IPS-20b (cell line): Measurements from ENCODE around the gene EPM2A.

Experiments
- H3K27ac ChIP-seq: one replicate; pipeline ENCODE4 v1.5.1; 2013; ENCODE audit warnings: low read length
- H3K27me3 ChIP-seq: 2 replicates; pipeline ENCODE4 v1.6.1; 2013; ENCODE audit warnings: mild to moderate bottlenecking, low read length, inconsistent platforms; ENCODE audit not compliant: insufficient read depth
- H3K36me3 ChIP-seq: 2 replicates; pipeline ENCODE4 v1.6.1; 2013; ENCODE audit warnings: low read depth, mild to moderate bottlenecking, inconsistent platforms, low read length, moderate library complexity; ENCODE audit not compliant: insufficient read depth
- H3K4me1 ChIP-seq: 2 replicates; pipeline ENCODE4 v1.6.1; 2013; ENCODE audit warnings: mild to moderate bottlenecking, control low read depth, inconsistent platforms, low read length, moderate library complexity; ENCODE audit not compliant: insufficient read depth
- H3K4me3 ChIP-seq: 2 replicates; pipeline ENCODE4 v1.5.1; 2013; ENCODE audit warnings: mild to moderate bottlenecking, low read length, inconsistent platforms
- H3K9ac ChIP-seq: 2 replicates; pipeline ENCODE4 v1.6.1; 2013; ENCODE audit warnings: low read depth, mild to moderate bottlenecking, inconsistent platforms, low read length, moderate library complexity
- H3K9me3 ChIP-seq: 2 replicates; pipeline ENCODE4 v1.6.1; 2013; ENCODE audit warnings: mild to moderate bottlenecking, low read depth, low read length, inconsistent platforms; ENCODE audit not compliant: insufficient read depth

Gene EPM2A

DNA sequence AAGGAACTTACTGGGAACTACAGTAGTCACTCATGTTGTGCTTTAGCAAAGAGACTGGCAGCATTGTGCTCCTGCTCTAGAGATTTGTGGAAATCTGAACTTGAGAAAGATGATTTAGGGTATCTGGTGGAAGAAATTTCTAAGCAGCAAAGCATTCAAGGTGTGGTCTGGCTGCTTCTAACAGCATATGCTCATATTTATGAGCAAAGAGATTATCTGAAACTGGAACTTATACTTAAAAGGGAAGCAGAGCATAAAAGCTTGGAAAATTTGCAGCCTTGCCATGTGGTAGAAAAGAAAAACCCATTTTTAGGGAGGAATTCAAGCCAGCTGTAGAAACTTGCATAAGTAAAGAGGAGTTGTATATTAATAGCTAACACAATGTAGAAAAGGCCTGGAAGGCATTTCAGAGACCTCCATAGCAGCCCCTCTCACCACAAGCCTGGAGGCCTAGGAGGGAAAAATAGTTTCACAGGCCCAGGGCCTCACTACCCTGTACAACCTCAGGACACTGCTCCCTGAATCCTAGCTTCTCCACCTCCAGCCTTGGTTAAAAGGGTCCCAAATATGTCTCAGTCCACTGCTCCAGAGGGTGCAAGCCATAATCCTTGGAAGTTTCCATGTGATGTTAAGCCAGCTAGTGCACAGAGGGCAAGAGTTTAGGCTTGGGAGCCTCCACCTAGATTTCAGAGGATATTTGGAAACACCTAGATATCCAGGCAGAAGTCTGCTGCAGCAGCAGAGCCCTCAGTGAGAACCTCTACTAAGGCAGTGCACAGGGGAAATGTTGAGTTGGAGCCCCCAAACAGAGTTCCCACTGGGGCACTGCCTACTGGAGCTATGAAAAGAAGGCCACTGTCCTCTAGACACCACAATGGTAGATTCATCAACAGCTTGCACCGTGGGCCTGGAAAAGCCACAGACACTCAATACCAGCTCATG, 6.6 kb downstream of the EPM2A start:
- no peaks in the 10 kb centered on the region for H3K27me3 ChIP-seq
- no peaks in the 10 kb centered on the region for H3K4me1 ChIP-seq
- H3K4me3 ChIP-seq: no peak overlapping the region
- no peak overlapping the region for H3K9ac ChIP-seq
- H3K36me3 ChIP-seq: no peaks in the 10 kb centered on the region
- no peak overlapping the region for H3K27ac ChIP-seq
- H3K9me3 ChIP-seq: peaks cover 10% of the 10 kb centered on the region; the same call in 1 of the 2 replicates

DNA sequence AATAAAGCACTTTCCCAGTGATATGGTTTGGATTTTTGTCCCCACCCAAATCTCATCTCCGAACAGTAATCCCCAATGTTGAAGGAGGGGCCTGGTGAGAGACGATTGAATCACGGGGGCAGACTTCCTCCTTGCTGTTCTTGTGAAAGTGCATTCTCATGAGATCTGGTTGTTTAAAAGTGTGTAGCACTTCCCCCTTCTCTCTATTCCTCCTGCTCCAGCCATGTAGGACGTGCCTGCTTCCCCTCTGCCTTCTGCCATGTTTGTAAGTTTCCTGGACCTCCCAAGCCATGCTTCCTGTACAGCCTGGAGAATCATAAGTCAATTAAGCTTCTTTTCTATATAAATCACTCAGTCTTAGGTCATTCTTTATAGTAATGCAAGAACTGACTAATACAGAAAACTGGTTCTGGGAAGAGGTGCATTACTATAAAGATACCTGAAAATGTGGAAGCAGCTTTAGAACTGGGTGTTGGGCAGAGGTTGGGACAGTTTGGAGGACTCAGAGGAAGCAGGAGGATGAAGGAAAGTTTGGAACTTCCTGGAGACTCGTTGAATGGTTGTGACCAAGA, 7.4 kb downstream of the EPM2A start:
- Histone ChIP-seq H3K27me3 (no peaks in the 10 kb centered on the region), H3K27ac (no peak overlapping the region), H3K9ac (no peak overlapping the region), H3K36me3 (no peaks in the 10 kb centered on the region), H3K4me1 (no peaks in the 10 kb centered on the region), H3K9me3 (peaks cover 10% of the 10 kb centered on the region; the same call in 1 of the 2 replicates), H3K4me3 (no peak overlapping the region)

DNA sequence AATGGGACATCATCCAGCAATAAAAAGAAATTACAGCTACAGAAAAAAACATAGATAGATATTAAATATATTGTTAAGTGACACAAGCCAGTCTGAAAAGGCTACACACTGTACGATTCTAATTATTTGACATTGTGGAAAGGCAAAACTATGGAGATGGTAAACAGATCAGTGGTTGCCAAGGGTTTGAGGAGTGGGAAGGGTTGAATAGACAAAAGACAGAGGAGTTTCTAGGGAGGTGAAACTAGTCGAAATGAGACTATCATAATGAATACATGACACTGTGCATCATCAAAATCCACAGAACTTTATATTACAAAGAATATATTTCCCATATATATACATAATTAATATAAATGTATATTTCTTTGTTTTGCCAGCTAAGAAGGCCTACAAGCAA, 9.8 kb downstream of the EPM2A start:
- Histone ChIP-seq H3K27ac (no peak overlapping the region), H3K9me3 (peaks cover 10% of the 10 kb centered on the region; the same call in 1 of the 2 replicates), H3K36me3 (no peaks in the 10 kb centered on the region), H3K27me3 (no peaks in the 10 kb centered on the region), H3K4me3 (no peak overlapping the region), H3K9ac (no peak overlapping the region), H3K4me1 (no peaks in the 10 kb centered on the region)

GRCh38 chr6:145723646-145724045, 11.7 kb downstream of the EPM2A start:
- Histone ChIP-seq H3K4me1 (no peaks in the 10 kb centered on the region), H3K27me3 (no peaks in the 10 kb centered on the region), H3K36me3 (no peaks in the 10 kb centered on the region), H3K9ac (no peak overlapping the region), H3K4me3 (no peak overlapping the region), H3K27ac (no peak overlapping the region), H3K9me3 (peaks cover under 1% of the 10 kb centered on the region; the same call in 1 of the 2 replicates)

DNA sequence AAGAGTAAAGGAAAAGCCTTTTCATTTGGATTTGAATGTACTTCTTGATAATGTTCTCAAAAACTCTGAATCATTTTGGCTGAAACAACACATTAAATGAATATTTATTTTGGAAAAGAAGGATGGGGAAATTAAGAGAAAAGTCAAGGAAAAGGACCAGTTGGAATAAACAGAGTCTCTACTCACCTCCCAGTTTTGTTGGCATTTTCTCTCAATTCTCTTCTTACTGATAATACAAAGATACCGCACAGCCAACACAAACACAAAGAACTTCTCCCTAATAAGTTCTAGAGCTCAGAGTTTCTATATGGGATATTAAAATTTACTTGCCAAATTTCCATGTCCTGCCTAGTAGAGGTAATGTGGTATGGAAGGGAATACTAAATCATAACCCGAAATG, 13.1 kb downstream of the EPM2A start:
- Histone ChIP-seq H3K9ac (no peak overlapping the region), H3K4me1 (no peaks in the 10 kb centered on the region), H3K27ac (no peak overlapping the region), H3K27me3 (no peaks in the 10 kb centered on the region), H3K9me3 (no peaks in the 10 kb centered on the region), H3K36me3 (no peaks in the 10 kb centered on the region), H3K4me3 (no peak overlapping the region)

DNA sequence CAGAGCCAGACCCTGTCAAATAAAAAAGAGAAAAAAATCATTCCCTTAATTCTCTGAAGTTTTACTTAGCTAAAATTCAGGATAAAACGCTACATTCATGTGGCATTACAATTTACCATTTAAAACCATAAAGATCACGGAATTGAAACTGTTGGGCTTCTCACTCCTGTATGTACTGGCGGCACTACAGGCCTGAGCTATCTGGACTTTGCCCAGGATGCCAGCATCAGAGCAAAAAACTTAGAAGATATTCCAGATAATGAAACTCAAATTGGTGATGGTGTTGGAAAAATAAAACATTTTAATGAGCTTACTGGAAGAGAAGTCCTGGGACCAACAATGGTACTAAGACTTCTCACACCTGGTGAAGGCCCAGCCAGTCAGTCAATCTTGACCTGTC, 14.2 kb downstream of the EPM2A start:
- no peak overlapping the region for H3K9ac ChIP-seq
- no peaks in the 10 kb centered on the region for H3K27me3 ChIP-seq
- H3K4me3 ChIP-seq: no peak overlapping the region
- no peaks in the 10 kb centered on the region for H3K4me1 ChIP-seq
- H3K36me3 ChIP-seq: no peaks in the 10 kb centered on the region
- no peaks in the 10 kb centered on the region for H3K9me3 ChIP-seq
- no peak overlapping the region for H3K27ac ChIP-seq

GRCh38 chr6:145715426-145715825, 19.9 kb downstream of the EPM2A start:
- no peaks in the 10 kb centered on the region for H3K4me1 ChIP-seq
- no peaks in the 10 kb centered on the region for H3K36me3 ChIP-seq
- no peaks in the 10 kb centered on the region for H3K27me3 ChIP-seq
- no peak overlapping the region for H3K4me3 ChIP-seq
- H3K27ac ChIP-seq: no peak overlapping the region
- no peak overlapping the region for H3K9ac ChIP-seq
- peaks cover 19% of the 10 kb centered on the region for H3K9me3 ChIP-seq

DNA sequence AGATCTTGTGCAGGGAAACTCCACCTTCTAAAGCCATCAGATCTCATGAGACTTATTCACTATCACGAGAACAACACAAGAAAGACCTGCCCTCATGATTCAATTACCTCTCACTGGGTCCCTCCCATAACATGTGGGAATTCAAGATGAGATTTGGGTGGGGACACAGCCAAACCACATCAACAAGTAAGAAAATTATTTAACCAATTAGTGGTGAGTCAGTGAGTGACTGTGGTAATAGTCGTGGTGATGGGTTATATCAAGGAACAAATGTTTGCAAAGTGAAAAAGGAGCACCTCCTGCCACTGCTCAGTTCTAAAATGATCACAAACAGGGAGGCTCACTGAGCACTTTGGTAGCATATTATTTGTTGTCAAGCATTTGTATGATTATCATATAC, 20.6 kb downstream of the EPM2A start:
- peaks cover 19% of the 10 kb centered on the region for H3K9me3 ChIP-seq
- H3K9ac ChIP-seq: no peak overlapping the region
- H3K27me3 ChIP-seq: no peaks in the 10 kb centered on the region
- no peak overlapping the region for H3K27ac ChIP-seq
- H3K36me3 ChIP-seq: no peaks in the 10 kb centered on the region
- no peak overlapping the region for H3K4me3 ChIP-seq
- no peaks in the 10 kb centered on the region for H3K4me1 ChIP-seq

- Histone ChIP-seq H3K36me3 (no peaks in the 10 kb centered on the region), H3K4me3 (no peak overlapping the region)
Observed at GRCh38 chr6:145713773-145714172, 21.5 kb downstream of the EPM2A start.

GRCh38 chr6:145711372-145711771, 23.9 kb downstream of the EPM2A start:
- peaks cover 22% of the 10 kb centered on the region for H3K9me3 ChIP-seq
- no peaks in the 10 kb centered on the region for H3K27me3 ChIP-seq
- no peaks in the 10 kb centered on the region for H3K4me1 ChIP-seq
- no peak overlapping the region for H3K9ac ChIP-seq
- H3K36me3 ChIP-seq: no peaks in the 10 kb centered on the region
- H3K4me3 ChIP-seq: no peak overlapping the region
- H3K27ac ChIP-seq: no peak overlapping the region

More at GRCh38 chr6:145713773-145714172, 21.5 kb downstream of the EPM2A start:
- Histone ChIP-seq H3K9ac (no peak overlapping the region), H3K4me1 (no peaks in the 10 kb centered on the region), H3K27ac (no peak overlapping the region), H3K27me3 (no peaks in the 10 kb centered on the region), H3K9me3 (peaks cover 22% of the 10 kb centered on the region)

GRCh38 chr6:145707397-145707796, 27.9 kb downstream of the EPM2A start:
- no peaks in the 10 kb centered on the region for H3K4me1 ChIP-seq
- no peak overlapping the region for H3K9ac ChIP-seq
- H3K27me3 ChIP-seq: no peaks in the 10 kb centered on the region
- no peaks in the 10 kb centered on the region for H3K36me3 ChIP-seq
- no peak overlapping the region for H3K4me3 ChIP-seq
- no peak overlapping the region for H3K27ac ChIP-seq
- H3K9me3 ChIP-seq: peaks cover 3% of the 10 kb centered on the region; the same call in 1 of the 2 replicates

GRCh38 chr6:145705561-145705960, 29.8 kb downstream of the EPM2A start:
- Histone ChIP-seq H3K9ac (no peak overlapping the region), H3K4me3 (no peak overlapping the region), H3K4me1 (no peaks in the 10 kb centered on the region), H3K9me3 (peaks cover 3% of the 10 kb centered on the region; the same call in 1 of the 2 replicates), H3K27ac (no peak overlapping the region), H3K27me3 (no peaks in the 10 kb centered on the region), H3K36me3 (no peaks in the 10 kb centered on the region)
